ENCODE data around the gene ZNF32.
A peak's percentile ranks its signal among the peaks of the same experiment; 100 is the strongest.
"Not testable (repeated sequence)": the region's sequence is repeated elsewhere in the genome, so short reads cannot be mapped to it uniquely, and the experiment has no call there.

ZNF32 gene

GRCh38 chr10:43622038-43622437 is 26.6 kb downstream of the ZNF32 start:
- DNase-seq: no peak

GRCh38 chr10:43619368-43619767 is 29.3 kb downstream of the ZNF32 start:
- no peak for DNase-seq

GRCh38 chr10:43616697-43617370 is 31.8 kb downstream of the ZNF32 start:
- DNase-seq: no peak

- no peak for DNase-seq
These were observed 38.0 kb downstream of the ZNF32 start for GRCh38 chr10:43610636-43611035.

- no peak for DNase-seq
These were observed 41.5 kb downstream of the ZNF32 start for GRCh38 chr10:43607199-43607573.

- DNase-seq: peak; percentile 3
These were observed 42.1 kb downstream of the ZNF32 start, which contains the start of gene ZNF485 for GRCh38 chr10:43606323-43607198. Gene ZNF485, plus strand, starts transcription at chr10:43606438. Its CDS starts 613 bp downstream, at chr10:43607051.

- DNase-seq: no peak
These were observed 42.8 kb downstream of the ZNF32 start for GRCh38 chr10:43605850-43606322.

- DNase-seq: not testable (repeated sequence)
These were observed 47.1 kb downstream of the ZNF32 start for GRCh38 chr10:43601576-43601975.

GRCh38 chr10:43599333-43599732 is 49.3 kb downstream of the ZNF32 start:
- DNase-seq: no peak

- DNase-seq: no peak
These were observed 50.2 kb downstream of the ZNF32 start for GRCh38 chr10:43598446-43598845.

GRCh38 chr10:43596546-43596945 is 52.1 kb downstream of the ZNF32 start:
- DNase-seq: no peak

GRCh38 chr10:43595739-43596298 is 52.9 kb downstream of the ZNF32 start:
- no peak for DNase-seq

- DNase-seq: no peak
These were observed 53.6 kb downstream of the ZNF32 start for GRCh38 chr10:43594944-43595589.
